Measurements from ENCODE around the gene EXO5.

DNA sequence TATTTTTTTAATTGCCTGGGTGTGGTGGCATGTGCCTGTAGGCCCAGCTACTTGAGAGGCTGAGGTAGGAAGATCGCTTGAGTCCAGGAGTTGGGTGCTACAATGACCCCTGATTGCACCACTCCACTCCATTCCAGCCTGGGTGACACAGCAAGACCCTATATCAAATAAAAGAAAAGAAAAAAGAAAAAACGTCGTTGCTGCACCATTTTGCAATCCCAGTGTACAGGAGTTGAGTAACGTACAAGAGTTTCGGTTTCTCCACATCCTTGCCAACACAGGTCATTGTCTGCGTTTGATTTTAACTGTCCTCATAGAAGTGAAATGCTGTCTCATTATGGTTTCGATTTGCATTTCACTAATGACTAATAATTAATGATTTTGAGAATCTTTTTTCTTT is 30.8 kb downstream of the EXO5 start:
- no peak for TF ChIP-seq EZH2 (IDR thresholded peaks at IDR 0.05; ENCODE audit: borderline replicate concordance, low read depth, low read length, severe bottlenecking)
- TF ChIP-seq, protein P1, sequence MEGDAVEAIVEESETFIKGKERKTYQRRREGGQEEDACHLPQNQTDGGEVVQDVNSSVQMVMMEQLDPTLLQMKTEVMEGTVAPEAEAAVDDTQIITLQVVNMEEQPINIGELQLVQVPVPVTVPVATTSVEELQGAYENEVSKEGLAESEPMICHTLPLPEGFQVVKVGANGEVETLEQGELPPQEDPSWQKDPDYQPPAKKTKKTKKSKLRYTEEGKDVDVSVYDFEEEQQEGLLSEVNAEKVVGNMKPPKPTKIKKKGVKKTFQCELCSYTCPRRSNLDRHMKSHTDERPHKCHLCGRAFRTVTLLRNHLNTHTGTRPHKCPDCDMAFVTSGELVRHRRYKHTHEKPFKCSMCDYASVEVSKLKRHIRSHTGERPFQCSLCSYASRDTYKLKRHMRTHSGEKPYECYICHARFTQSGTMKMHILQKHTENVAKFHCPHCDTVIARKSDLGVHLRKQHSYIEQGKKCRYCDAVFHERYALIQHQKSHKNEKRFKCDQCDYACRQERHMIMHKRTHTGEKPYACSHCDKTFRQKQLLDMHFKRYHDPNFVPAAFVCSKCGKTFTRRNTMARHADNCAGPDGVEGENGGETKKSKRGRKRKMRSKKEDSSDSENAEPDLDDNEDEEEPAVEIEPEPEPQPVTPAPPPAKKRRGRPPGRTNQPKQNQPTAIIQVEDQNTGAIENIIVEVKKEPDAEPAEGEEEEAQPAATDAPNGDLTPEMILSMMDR (IDR thresholded peaks at IDR 0.05; ENCODE audit: borderline replicate concordance, extremely low read depth, low read length, poor library complexity, severe bottlenecking), result no peak

All from DND-41 (cell line).